Measurements from ENCODE around the gene OBSCN.

- no peak for TF ChIP-seq EZH2phosphoT487 (IDR thresholded peaks at IDR 0.05; ENCODE audit: insufficient read depth, low read depth)
- TF ChIP-seq EZH2 (IDR thresholded peaks at IDR 0.05; ENCODE audit: insufficient read depth, poor library complexity, severe bottlenecking): no peak
Observed at GRCh38 chr1:228249513-228250305, 41.9 kb downstream of the OBSCN start.
